Esophagus (tissue), 2 donors: ENCODE results near the gene TXN. TPM values are rescaled to one million over a fixed set of nuclear protein-coding genes. Genes with fewer than 3 reads are reported as not detected.
A peak's percentile ranks its signal among the peaks of the same experiment; 100 is the strongest.
"Not testable (repeated sequence)": the region's sequence is repeated elsewhere in the genome, so short reads cannot be mapped to it uniquely, and the experiment has no call there.

ENCODE experiments used
- H3K27ac ChIP-seq, 2 donors: one replicate each; pipeline ENCODE4 v1.5.1; 2013; ENCODE audit warnings: low read depth in 2 of 2, mild to moderate bottlenecking in 2 of 2, inconsistent platforms in 1 of 2, low read length in 1 of 2, moderate library complexity in 1 of 2
- H3K27me3 ChIP-seq, 2 donors: one replicate each; pipeline ENCODE4 v1.6.1; 2013; ENCODE audit warnings: low read length in 2 of 2, control low read depth in 1 of 2, mild to moderate bottlenecking in 1 of 2; ENCODE audit not compliant: insufficient read depth in 2 of 2, control insufficient read depth in 1 of 2
- H3K36me3 ChIP-seq, 2 donors: one replicate each; pipeline ENCODE4 v1.6.1; 2013; ENCODE audit warnings: low read length in 1 of 2; ENCODE audit not compliant: control insufficient read depth in 2 of 2, insufficient read depth in 2 of 2
- H3K4me1 ChIP-seq, 2 donors: one replicate each; pipeline ENCODE4 v1.6.1; 2013; ENCODE audit warnings: low read length in 1 of 2; ENCODE audit not compliant: control insufficient read depth in 2 of 2, insufficient read depth in 2 of 2
- H3K4me3 ChIP-seq, 2 donors: one replicate each; pipeline ENCODE4 v1.5.1; 2013; ENCODE audit warnings: low read length in 2 of 2, mild to moderate bottlenecking in 2 of 2, low read depth in 1 of 2, moderate library complexity in 1 of 2
- H3K9me3 ChIP-seq, 2 donors: one replicate each; pipeline ENCODE4 v1.6.1; 2013; ENCODE audit warnings: mild to moderate bottlenecking in 2 of 2, low read depth in 1 of 2, low read length in 1 of 2, moderate library complexity in 1 of 2; ENCODE audit not compliant: control insufficient read depth in 2 of 2, insufficient read depth in 1 of 2
- WGBS, 2 donors: extraction: QIAGEN DNeasy Blood & Tissue Kit; methylation state at CpG; one replicate each; pipeline ENCODE4 v1.1.7; 2013; 5-methylcytosine and 5-hydroxymethylcytosine counted together
- polyA plus RNA-seq, 2 donors: library from polyadenylated mRNA; stranded (reverse); fragments of 200-250 nt; gene quantifications; one replicate each; pipeline ENCODE4 v1.2.3, GENCODE V29; 2013
- donor health status: healthy with polysubstance abuse.
- donor health status: Bipolar disorder and iron deficiency.

Gene TXN
- polyA plus RNA-seq, 2 donors: 1,229 to 1,425 TPM

- Histone ChIP-seq H3K27me3 (no peaks in the 10 kb centered on the region), H3K36me3 (no peaks in the 10 kb centered on the region), H3K27ac (no peak overlapping the region), H3K4me1 (peaks cover 0 to 3% of the 10 kb centered on the region in 2 donors), H3K4me3 (no peak overlapping the region), H3K9me3 (peaks cover 0 to 2% of the 10 kb centered on the region in 2 donors)
- WGBS, 2 donors: 87 to 90% methylated on average over 2 of the region's 2 CpGs
These were observed 3.3 kb upstream of the TXN start for GRCh38 chr9:110259566-110259965.

- WGBS, 2 donors: 84 to 89% methylated on average over 3 of the region's 3 CpGs
- Histone ChIP-seq H3K27me3 (no peaks in the 10 kb centered on the region), H3K4me3 (no peak overlapping the region), H3K4me1 (peaks cover 0 to 3% of the 10 kb centered on the region in 2 donors), H3K9me3 (peaks cover 0 to 2% of the 10 kb centered on the region in 2 donors), H3K36me3 (no peaks in the 10 kb centered on the region), H3K27ac (no peak overlapping the region)
These were observed 2.4 kb upstream of the TXN start for GRCh38 chr9:110258690-110259091.

- 89 to 90% methylated on average over 1 of the region's 1 CpG for WGBS, 2 donors
- peaks cover 0 to 3% of the 10 kb centered on the region in 2 donors for H3K4me1 ChIP-seq
- no peaks in the 10 kb centered on the region for H3K36me3 ChIP-seq
- H3K9me3 ChIP-seq: peaks cover 0 to 2% of the 10 kb centered on the region in 2 donors
- no peaks in the 10 kb centered on the region for H3K27me3 ChIP-seq
- no peak overlapping the region for H3K4me3 ChIP-seq
- H3K27ac ChIP-seq: peak overlapping the region; percentile 94 to 97
These were observed 1.6 kb upstream of the TXN start for GRCh38 chr9:110257956-110258355.

- Histone ChIP-seq H3K36me3 (no peaks in the 10 kb centered on the region), H3K4me1 (peaks cover 0 to 3% of the 10 kb centered on the region in 2 donors), H3K9me3 (peaks cover 0 to 2% of the 10 kb centered on the region in 2 donors), H3K27ac (peak overlapping the region; percentile 94 to 97), H3K4me3 (peak overlapping the region; percentile 64 to 99), H3K27me3 (no peaks in the 10 kb centered on the region)
- 9 to 10% methylated on average over 14 of the region's 14 CpGs for WGBS, 2 donors
These were observed 962 bp upstream of the TXN start for GRCh38 chr9:110257097-110257841.

GRCh38 chr9:110255463-110256379 is 586 bp downstream of the TXN start:
- no peaks in the 10 kb centered on the region for H3K36me3 ChIP-seq
- peaks cover 0 to 3% of the 10 kb centered on the region in 2 donors for H3K4me1 ChIP-seq
- peaks cover 0 to 2% of the 10 kb centered on the region in 2 donors for H3K9me3 ChIP-seq
- 0% methylated on average over 65 to 81 of the region's 81 CpGs for WGBS, 2 donors
- peak overlapping the region; percentile 94 to 97 for H3K27ac ChIP-seq
- peak overlapping the region; percentile 64 to 99 for H3K4me3 ChIP-seq
- H3K27me3 ChIP-seq: no peaks in the 10 kb centered on the region

GRCh38 chr9:110255034-110255462 is 1.3 kb downstream of the TXN start:
- Histone ChIP-seq H3K4me3 (peak overlapping the region; percentile 64 to 99), H3K4me1 (peaks cover 0 to 3% of the 10 kb centered on the region in 2 donors), H3K9me3 (peaks cover 0 to 2% of the 10 kb centered on the region in 2 donors), H3K36me3 (peaks cover 0 to 2% of the 10 kb centered on the region in 2 donors), H3K27ac (peak overlapping the region; percentile 94 to 97), H3K27me3 (no peaks in the 10 kb centered on the region)
- 1 to 4% methylated on average over 17 of the region's 17 CpGs for WGBS, 2 donors

- Histone ChIP-seq H3K36me3 (peaks cover 0 to 7% of the 10 kb centered on the region in 2 donors), H3K27ac (peak overlapping the region; percentile 52 to 79), H3K4me1 (peaks cover 0 to 4% of the 10 kb centered on the region in 2 donors), H3K27me3 (no peaks in the 10 kb centered on the region), H3K9me3 (peaks cover 0 to 2% of the 10 kb centered on the region in 2 donors), H3K4me3 (peak overlapping the region; percentile 30 to 64)
- WGBS, 2 donors: 54 to 61% methylated on average over 2 of the region's 2 CpGs
These were observed 1.8 kb downstream of the TXN start for GRCh38 chr9:110254500-110254899.

GRCh38 chr9:110252509-110253139 is 3.7 kb downstream of the TXN start:
- WGBS, 2 donors: 46 to 57% methylated on average over 10 of the region's 10 CpGs
- peaks cover 0 to 2% of the 10 kb centered on the region in 2 donors for H3K9me3 ChIP-seq
- H3K4me1 ChIP-seq: peaks cover 0 to 5% of the 10 kb centered on the region in 2 donors
- no peak overlapping the region for H3K4me3 ChIP-seq
- H3K27ac ChIP-seq: no peak overlapping the region
- peaks cover 0 to 13% of the 10 kb centered on the region in 2 donors for H3K36me3 ChIP-seq
- no peaks in the 10 kb centered on the region for H3K27me3 ChIP-seq

GRCh38 chr9:110251770-110252169 is 4.5 kb downstream of the TXN start:
- H3K4me1 ChIP-seq, H3K27me3 ChIP-seq, H3K9me3 ChIP-seq, H3K27ac ChIP-seq, H3K4me3 ChIP-seq: not testable (repeated sequence)
- WGBS, 2 donors: 85 to 96% methylated on average over 5 of the region's 5 CpGs
- H3K36me3 ChIP-seq: peaks cover 0 to 13% of the 10 kb centered on the region in 2 donors
